GM12872 (cell line): Measurements from ENCODE around the gene DGCR2.

ENCODE experiments used
- CTCF ChIP-seq: IDR thresholded peaks from 3 replicates; pipeline ENCODE4 v1.5.1; 2011; ENCODE audit warnings: low read depth, mild to moderate bottlenecking, low read length, moderate library complexity; ENCODE audit not compliant: insufficient read depth

Gene DGCR2

GRCh38 chr22:18997306-18997924 is 124.8 kb downstream of the DGCR2 start:
- no peak for TF ChIP-seq CTCF

GRCh38 chr22:18996376-18996900 is 125.8 kb downstream of the DGCR2 start:
- no peak for TF ChIP-seq CTCF

- TF ChIP-seq CTCF, result no peak
These were observed 126.9 kb downstream of the DGCR2 start for GRCh38 chr22:18995327-18995711.

GRCh38 chr22:18994701-18995326 is 127.4 kb downstream of the DGCR2 start:
- TF ChIP-seq CTCF, result no peak

GRCh38 chr22:18994056-18994455 is 128.2 kb downstream of the DGCR2 start:
- no peak for TF ChIP-seq CTCF

GRCh38 chr22:18992543-18993198 is 129.5 kb downstream of the DGCR2 start:
- no peak for TF ChIP-seq CTCF

GRCh38 chr22:18991821-18992442 is 130.3 kb downstream of the DGCR2 start:
- TF ChIP-seq CTCF, result no peak
